ENCODE measurements around the gene TEF. TPM values are rescaled to one million over a fixed set of nuclear protein-coding genes. Genes with fewer than 3 reads are reported as not detected.
A peak's percentile ranks its signal among the peaks of the same experiment; 100 is the strongest.

Gene TEF, protein sequence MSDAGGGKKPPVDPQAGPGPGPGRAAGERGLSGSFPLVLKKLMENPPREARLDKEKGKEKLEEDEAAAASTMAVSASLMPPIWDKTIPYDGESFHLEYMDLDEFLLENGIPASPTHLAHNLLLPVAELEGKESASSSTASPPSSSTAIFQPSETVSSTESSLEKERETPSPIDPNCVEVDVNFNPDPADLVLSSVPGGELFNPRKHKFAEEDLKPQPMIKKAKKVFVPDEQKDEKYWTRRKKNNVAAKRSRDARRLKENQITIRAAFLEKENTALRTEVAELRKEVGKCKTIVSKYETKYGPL
- polyA plus RNA-seq (2013, experiment 1 of 2): 15.1 TPM
- polyA plus RNA-seq (2013, experiment 2 of 2): 15.8 TPM

DNA sequence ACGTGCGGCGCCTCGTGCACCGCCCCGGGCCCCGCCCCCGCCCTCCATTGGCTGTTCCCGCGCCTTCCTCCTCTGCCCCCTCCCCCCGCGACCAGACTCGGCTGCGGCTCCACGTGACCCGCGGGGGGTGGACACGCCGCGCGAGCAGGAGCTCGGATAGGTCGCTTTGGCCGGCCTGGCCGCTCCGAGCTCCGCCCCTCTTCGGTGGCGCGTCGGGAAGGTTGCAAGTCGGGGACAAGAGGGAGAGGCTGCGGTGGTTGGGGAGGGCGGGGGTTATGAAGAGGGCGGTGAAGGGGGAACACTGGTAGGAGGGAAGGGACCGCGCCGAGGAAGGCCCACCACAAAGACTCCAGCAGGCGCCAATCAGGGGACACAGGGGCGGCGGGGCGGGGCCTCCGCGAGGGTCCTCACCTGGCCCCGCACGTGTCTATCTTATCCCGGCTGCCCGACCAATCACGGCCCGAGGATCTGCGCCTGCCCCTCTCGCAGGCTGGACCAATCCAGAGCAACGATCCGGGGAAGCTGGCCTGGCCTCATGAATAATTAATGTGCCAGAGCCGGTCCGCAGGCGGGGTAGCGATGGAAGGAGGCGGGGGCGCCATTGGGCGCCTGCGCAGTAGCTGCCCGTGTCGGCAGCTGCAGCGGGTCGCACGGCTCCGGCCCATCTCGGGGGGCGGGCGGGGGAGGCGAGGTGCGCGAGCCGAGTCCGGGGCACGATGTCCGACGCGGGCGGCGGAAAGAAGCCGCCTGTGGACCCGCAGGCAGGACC, at the start of gene TEF:
TEF (plus strand) TSS at position 614 of the 769 bp plus-strand sequence; CDS start at position 717, 103 bp downstream.
- H4K8ac ChIP-seq (ENCODE audit: low read depth, low read length): no peak within 1 kb of the TSS
- no CpG with 5 or more reads among the region's 84 CpGs for WGBS, 2 donors (ENCODE audit: extremely low coverage in 2 of 2, insufficient read length in 2 of 2, insufficient replicate concordance in 1 of 2)
- H2BK15ac ChIP-seq (ENCODE audit: low read length): peak within 1 kb of the TSS; percentile 86

DNA sequence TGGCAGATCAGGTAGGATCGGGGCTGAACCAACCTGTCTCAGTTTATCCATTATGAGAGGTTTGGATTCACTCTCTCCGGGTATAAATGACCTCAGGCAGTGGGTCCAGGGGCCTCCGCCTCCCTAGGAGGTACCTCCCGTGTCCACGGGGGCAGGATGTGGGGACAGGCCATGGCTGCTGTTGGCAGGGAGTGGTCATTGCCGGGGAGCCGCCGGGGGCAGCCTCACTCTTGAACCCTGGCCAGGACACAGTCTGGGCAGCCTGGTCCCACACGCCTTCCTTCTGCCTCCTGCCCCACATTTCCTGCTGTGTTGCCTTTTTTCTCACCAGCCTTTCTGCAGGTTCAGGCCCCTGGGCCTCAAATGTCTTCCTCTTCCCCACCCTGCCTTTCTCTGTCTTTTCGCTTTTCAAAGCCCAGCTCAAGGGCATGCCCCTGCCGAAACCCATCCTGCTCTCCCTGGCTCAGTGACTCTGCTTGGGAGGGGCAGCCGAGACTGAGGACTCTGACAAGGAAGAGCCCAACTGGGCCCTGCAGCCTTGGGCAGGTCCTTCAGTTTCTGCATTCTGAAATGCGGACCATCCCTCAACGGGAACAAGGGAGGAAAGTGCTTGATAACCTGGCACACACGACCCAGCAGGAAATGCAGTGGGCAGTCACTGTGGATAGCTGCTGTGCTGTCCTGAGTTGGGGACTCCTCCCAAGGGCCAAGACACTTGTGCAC, 49.4 kb upstream of the TEF start:
- no peak overlapping the region for H3K14ac ChIP-seq (ENCODE audit: low read length)
- H3K27ac ChIP-seq (replicated peaks; ENCODE audit: low read length): no peak overlapping the region
- no peak overlapping the region for H3K4me2 ChIP-seq (ENCODE audit: insufficient read depth, low read length, poor library complexity, severe bottlenecking)
- H3K9ac ChIP-seq (ENCODE audit: low read depth, low read length, poor library complexity): no peak overlapping the region
- H3K18ac ChIP-seq (ENCODE audit: low read length): no peak overlapping the region
- no peaks in the 10 kb centered on the region for H3K4me1 ChIP-seq (ENCODE audit: control insufficient read depth in 2 of 2, insufficient read depth in 1 of 2, low read depth in 1 of 2, low read length in 2 of 2)
- H2AFZ ChIP-seq (ENCODE audit: low read length): no peak overlapping the region
- no peaks in the 10 kb centered on the region for H3K9me3 ChIP-seq (replicated peaks in 1 of 2; ENCODE audit: control insufficient read depth in 2 of 2, insufficient read depth in 1 of 2, low read depth in 1 of 2, low read length in 2 of 2)
- no peaks in the 10 kb centered on the region for H3K27me3 ChIP-seq (ENCODE audit: control insufficient read depth in 3 of 3, insufficient read depth in 3 of 3, low read depth in 1 of 3, low read length in 3 of 3)
- no peak overlapping the region for H2AK5ac ChIP-seq (ENCODE audit: low read depth, low read length)
- no CpG with 5 or more reads among the region's 15 CpGs for WGBS, 2 donors (ENCODE audit: extremely low coverage in 2 of 2, insufficient read length in 2 of 2, insufficient replicate concordance in 1 of 2)
- H3K36me3 ChIP-seq (replicated peaks in 1 of 2; ENCODE audit: control insufficient read depth in 2 of 2, insufficient read depth in 2 of 2, low read length in 2 of 2): peaks cover 44 to 78% of the 10 kb centered on the region in 2 donors
- H2BK5ac ChIP-seq (ENCODE audit: low read length): no peak overlapping the region
- no peak overlapping the region for H3K4ac ChIP-seq (ENCODE audit: low read length)
- H2BK15ac ChIP-seq (ENCODE audit: low read length): no peak overlapping the region
- no peak for DNase-seq (ENCODE audit: low spot score)
- H2BK120ac ChIP-seq (ENCODE audit: low read depth, low read length): no peak overlapping the region
- H2BK12ac ChIP-seq (ENCODE audit: low read length): no peak overlapping the region
- H3K23ac ChIP-seq (ENCODE audit: low read depth, low read length, poor library complexity): no peak overlapping the region
- H3K4me3 ChIP-seq (ENCODE audit: low read length in 2 of 2): no peak overlapping the region
- no peak overlapping the region for H4K91ac ChIP-seq (ENCODE audit: low read depth, low read length, poor library complexity)
- H4K8ac ChIP-seq (ENCODE audit: low read depth, low read length): no peak overlapping the region
- H3K79me1 ChIP-seq (ENCODE audit: low read depth, low read length): peaks cover 3% of the 10 kb centered on the region

More for the DNA sequence above, at the start of gene TEF:
- Histone ChIP-seq H2BK120ac (ENCODE audit: low read depth, low read length) (peak within 1 kb of the TSS; percentile 95), H3K27me3 (ENCODE audit: control insufficient read depth in 3 of 3, insufficient read depth in 3 of 3, low read depth in 1 of 3, low read length in 3 of 3) (no peaks in the 10 kb centered on the region), H3K4me1 (ENCODE audit: control insufficient read depth in 2 of 2, insufficient read depth in 1 of 2, low read depth in 1 of 2, low read length in 2 of 2) (peaks cover 22 to 26% of the 10 kb centered on the region in 2 donors), H3K4me2 (ENCODE audit: insufficient read depth, low read length, poor library complexity, severe bottlenecking) (peak within 1 kb of the TSS; percentile 87), H3K9ac (ENCODE audit: low read depth, low read length, poor library complexity) (peak within 1 kb of the TSS; percentile 78), H2AFZ (ENCODE audit: low read length) (peak within 1 kb of the TSS; percentile 100), H3K36me3 (replicated peaks in 1 of 2; ENCODE audit: control insufficient read depth in 2 of 2, insufficient read depth in 2 of 2, low read length in 2 of 2) (no peaks in the 10 kb centered on the region), H2AK5ac (ENCODE audit: low read depth, low read length) (peak within 1 kb of the TSS; percentile 85), H3K9me3 (replicated peaks in 1 of 2; ENCODE audit: control insufficient read depth in 2 of 2, insufficient read depth in 1 of 2, low read depth in 1 of 2, low read length in 2 of 2) (no peaks in the 10 kb centered on the region), H4K91ac (ENCODE audit: low read depth, low read length, poor library complexity) (no peak within 1 kb of the TSS), H3K79me1 (ENCODE audit: low read depth, low read length) (peaks cover 7% of the 10 kb centered on the region), H3K4ac (ENCODE audit: low read length) (peak within 1 kb of the TSS; percentile 80), H3K23ac (ENCODE audit: low read depth, low read length, poor library complexity) (peak within 1 kb of the TSS; percentile 2), H3K18ac (ENCODE audit: low read length) (peak within 1 kb of the TSS; percentile 98), H3K27ac (replicated peaks; ENCODE audit: low read length) (peak within 1 kb of the TSS; percentile 88), H2BK5ac (ENCODE audit: low read length) (peak within 1 kb of the TSS; percentile 71), H3K14ac (ENCODE audit: low read length) (peak within 1 kb of the TSS; percentile 73), H3K4me3 (ENCODE audit: low read length in 2 of 2) (peak within 1 kb of the TSS; percentile 71 to 84), H2BK12ac (ENCODE audit: low read length) (peak within 1 kb of the TSS; percentile 87)
- DNase-seq (ENCODE audit: low spot score): peak; percentile 99

DNA sequence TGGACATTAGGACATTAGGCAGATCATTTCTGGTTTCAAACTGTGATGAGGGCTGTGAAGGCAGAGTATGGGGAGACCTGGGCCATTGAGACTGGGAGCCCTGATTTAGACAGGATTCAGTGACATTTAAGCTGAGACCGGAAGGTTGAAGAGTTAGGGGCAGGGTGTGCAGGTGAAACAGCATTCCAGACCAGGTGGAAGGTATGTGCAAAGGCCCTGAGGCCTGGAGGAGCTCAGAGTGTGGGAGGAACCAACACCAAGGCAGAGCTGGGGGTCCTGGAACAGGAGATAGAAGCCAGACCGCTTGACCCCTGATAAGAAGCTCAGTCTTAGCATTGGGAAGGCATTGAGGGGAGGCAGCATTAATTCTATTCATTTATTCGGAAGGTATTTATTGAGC, 47.9 kb upstream of the TEF start:
- Histone ChIP-seq H3K9ac (ENCODE audit: low read depth, low read length, poor library complexity) (no peak overlapping the region), H3K14ac (ENCODE audit: low read length) (no peak overlapping the region), H2BK15ac (ENCODE audit: low read length) (no peak overlapping the region), H3K27ac (replicated peaks; ENCODE audit: low read length) (no peak overlapping the region), H2AK5ac (ENCODE audit: low read depth, low read length) (no peak overlapping the region), H3K23ac (ENCODE audit: low read depth, low read length, poor library complexity) (no peak overlapping the region), H3K4ac (ENCODE audit: low read length) (no peak overlapping the region), H2BK5ac (ENCODE audit: low read length) (no peak overlapping the region), H4K8ac (ENCODE audit: low read depth, low read length) (no peak overlapping the region), H3K79me1 (ENCODE audit: low read depth, low read length) (peaks cover 3% of the 10 kb centered on the region), H4K91ac (ENCODE audit: low read depth, low read length, poor library complexity) (no peak overlapping the region), H2BK120ac (ENCODE audit: low read depth, low read length) (no peak overlapping the region), H3K27me3 (ENCODE audit: control insufficient read depth in 3 of 3, insufficient read depth in 3 of 3, low read depth in 1 of 3, low read length in 3 of 3) (no peaks in the 10 kb centered on the region), H3K18ac (ENCODE audit: low read length) (no peak overlapping the region), H2BK12ac (ENCODE audit: low read length) (no peak overlapping the region), H3K36me3 (replicated peaks in 1 of 2; ENCODE audit: control insufficient read depth in 2 of 2, insufficient read depth in 2 of 2, low read length in 2 of 2) (peaks cover 38 to 71% of the 10 kb centered on the region in 2 donors), H3K4me3 (ENCODE audit: low read length in 2 of 2) (no peak overlapping the region), H3K4me2 (ENCODE audit: insufficient read depth, low read length, poor library complexity, severe bottlenecking) (no peak overlapping the region), H3K9me3 (replicated peaks in 1 of 2; ENCODE audit: control insufficient read depth in 2 of 2, insufficient read depth in 1 of 2, low read depth in 1 of 2, low read length in 2 of 2) (no peaks in the 10 kb centered on the region), H2AFZ (ENCODE audit: low read length) (no peak overlapping the region), H3K4me1 (ENCODE audit: control insufficient read depth in 2 of 2, insufficient read depth in 1 of 2, low read depth in 1 of 2, low read length in 2 of 2) (no peaks in the 10 kb centered on the region)
- no peak for DNase-seq (ENCODE audit: low spot score)
- WGBS, 2 donors (ENCODE audit: extremely low coverage in 2 of 2, insufficient read length in 2 of 2, insufficient replicate concordance in 1 of 2): no CpG with 5 or more reads among the region's 3 CpGs

Data from neuronal stem cell (in vitro differentiated cells).